ENCODE data around the gene RNF32.
A peak's percentile ranks its signal among the peaks of the same experiment; 100 is the strongest.
"Not testable (repeated sequence)": the region's sequence is repeated elsewhere in the genome, so short reads cannot be mapped to it uniquely, and the experiment has no call there.

The RNF32 gene

GRCh38 chr7:156640949-156641485 is 443 bp downstream of the RNF32 start:
- peak in 1 of 2 donors; percentile 29 for DNase-seq (ENCODE audit: low read depth in 2 of 2, low spot score in 1 of 2)

- no peak for DNase-seq (ENCODE audit: low read depth in 2 of 2, low spot score in 1 of 2)
Observed at GRCh38 chr7:156642306-156643045, 1.9 kb downstream of the RNF32 start.

- DNase-seq (ENCODE audit: low read depth in 2 of 2, low spot score in 1 of 2), result not testable (repeated sequence)
Observed at GRCh38 chr7:156647330-156647729, 6.8 kb downstream of the RNF32 start.

GRCh38 chr7:156650042-156650441 is 9.5 kb downstream of the RNF32 start:
- DNase-seq (ENCODE audit: low read depth in 2 of 2, low spot score in 1 of 2), result no peak

GRCh38 chr7:156651474-156651873 is 10.9 kb downstream of the RNF32 start:
- DNase-seq (ENCODE audit: low read depth in 2 of 2, low spot score in 1 of 2), result no peak

- DNase-seq (ENCODE audit: low read depth in 2 of 2, low spot score in 1 of 2), result no peak
Observed at GRCh38 chr7:156652886-156653568, 12.5 kb downstream of the RNF32 start.

- DNase-seq (ENCODE audit: low read depth in 2 of 2, low spot score in 1 of 2), result no peak
Observed at GRCh38 chr7:156654511-156655234, 14.1 kb downstream of the RNF32 start.

GRCh38 chr7:156655251-156655650 is 14.7 kb downstream of the RNF32 start:
- DNase-seq (ENCODE audit: low read depth in 2 of 2, low spot score in 1 of 2), result no peak

GRCh38 chr7:156655983-156656382 is 15.4 kb downstream of the RNF32 start:
- no peak for DNase-seq (ENCODE audit: low read depth in 2 of 2, low spot score in 1 of 2)

- no peak for DNase-seq (ENCODE audit: low read depth in 2 of 2, low spot score in 1 of 2)
Observed at GRCh38 chr7:156656598-156656997, 16.0 kb downstream of the RNF32 start.

- DNase-seq (ENCODE audit: low read depth in 2 of 2, low spot score in 1 of 2), result no peak
Observed at GRCh38 chr7:156657681-156658080, 17.1 kb downstream of the RNF32 start.

GRCh38 chr7:156659203-156659602 is 18.6 kb downstream of the RNF32 start:
- DNase-seq (ENCODE audit: low read depth in 2 of 2, low spot score in 1 of 2), result no peak

GRCh38 chr7:156659961-156660360 is 19.4 kb downstream of the RNF32 start:
- no peak for DNase-seq (ENCODE audit: low read depth in 2 of 2, low spot score in 1 of 2)

- no peak for DNase-seq (ENCODE audit: low read depth in 2 of 2, low spot score in 1 of 2)
Observed at GRCh38 chr7:156661637-156662036, 21.1 kb downstream of the RNF32 start.

GRCh38 chr7:156662277-156662676 is 21.7 kb downstream of the RNF32 start:
- no peak for DNase-seq (ENCODE audit: low read depth in 2 of 2, low spot score in 1 of 2)

- DNase-seq (ENCODE audit: low read depth in 2 of 2, low spot score in 1 of 2), result no peak
Observed at GRCh38 chr7:156665101-156665500, 24.5 kb downstream of the RNF32 start.

GRCh38 chr7:156666368-156667109 is 26.0 kb downstream of the RNF32 start:
- DNase-seq (ENCODE audit: low read depth in 2 of 2, low spot score in 1 of 2), result no peak

- no peak for DNase-seq (ENCODE audit: low read depth in 2 of 2, low spot score in 1 of 2)
Observed at GRCh38 chr7:156667110-156667426, 26.5 kb downstream of the RNF32 start.

GRCh38 chr7:156668130-156668741 is 27.7 kb downstream of the RNF32 start:
- no peak for DNase-seq (ENCODE audit: low read depth in 2 of 2, low spot score in 1 of 2)

- DNase-seq (ENCODE audit: low read depth in 2 of 2, low spot score in 1 of 2), result no peak
Observed at GRCh38 chr7:156669035-156669828, 28.7 kb downstream of the RNF32 start.

All from stimulated activated CD8-positive, alpha-beta memory T cell treated with anti-CD3 and anti-CD28 coated beads, Interleukin-4, amount 100 ng/mL, for 4 hours (primary cell).